B cell (primary cell): ENCODE measurements around the gene BCOR. TPM values are rescaled to one million over a fixed set of nuclear protein-coding genes. Genes with fewer than 3 reads are reported as not detected.

Experiments
- ATAC-seq: fragments of 200-7000 bp; cut with Tn5 transposase; one replicate; pipeline ENCODE4 v1.10.0; 2021; ENCODE audit warnings: low read depth, mild to moderate bottlenecking, moderate number of reproducible peaks, moderate library complexity
- CTCF ChIA-PET: fragments of 350-600 bp; sonication (Branson Sonifier 250); formaldehyde crosslinking; loops from one replicate; lab custom pipeline; 2021; ENCODE audit warnings: antibody characterized with exemption, inconsistent platforms; lab: Charles Lee
- POLR2A ChIA-PET: fragments of 350-600 bp; sonication (Branson Sonifier 250); formaldehyde crosslinking; loops from one replicate; lab custom pipeline; 2021; ENCODE audit warnings: antibody characterized with exemption; lab: Charles Lee
- DNase-seq: peaks from one replicate; pipeline ENCODE4 v3.0.0; 2013
- H2AFZ ChIP-seq: 2 replicates; pipeline ENCODE4 v1.6.1; 2012; ENCODE audit warnings: mild to moderate bottlenecking, low read depth, low read length; ENCODE audit not compliant: insufficient read depth, poor library complexity, severe bottlenecking
- H3K27ac ChIP-seq, 2 donors: 1 replicate in 1 of 2; 2 replicates in 1 of 2; pipeline ENCODE4 v1.5.1; 2012 to 2013; ENCODE audit warnings: low read length in 2 of 2, mild to moderate bottlenecking in 2 of 2, moderate library complexity in 1 of 2
- H3K27me3 ChIP-seq, 4 experiments: fragments of 200-600 bp in 1 of 4; sonication (generic) in 1 of 4; replicated peaks in 1 of 4; 1 replicate in 2 of 4; 2 replicates in 2 of 4; pipeline versions ENCODE4 v1.6.1 to v1.7.0; 2013 to 2016; ENCODE audit warnings: low read length in 3 of 4, mild to moderate bottlenecking in 2 of 4, mixed read lengths in 1 of 4, moderate library complexity in 1 of 4; ENCODE audit not compliant: insufficient read depth in 4 of 4, control insufficient read depth in 3 of 4; ENCODE audit errors: control extremely low read depth in 1 of 4
- H3K36me3 ChIP-seq, 2 experiments: replicated peaks in 1 of 2; 1 replicate in 1 of 2; 2 replicates in 1 of 2; pipeline versions ENCODE4 v1.6.1 to v1.7.1; 2013; ENCODE audit warnings: low read length in 1 of 2; ENCODE audit not compliant: insufficient read depth in 2 of 2, control insufficient read depth in 1 of 2; ENCODE audit errors: control extremely low read depth in 1 of 2, extremely low read depth in 1 of 2
- H3K4me1 ChIP-seq, 2 donors: fragments of 200-600 bp in 1 of 2; sonication (generic) in 1 of 2; 1 replicate in 1 of 2; 2 replicates in 1 of 2; pipeline versions ENCODE4 v1.5.1 to v1.6.1; 2013 to 2017; ENCODE audit warnings: low read length in 2 of 2; ENCODE audit not compliant: control insufficient read depth in 2 of 2, insufficient read depth in 2 of 2
- H3K4me2 ChIP-seq: replicated peaks from 2 replicates; pipeline ENCODE3; 2012; ENCODE audit warnings: mild to moderate bottlenecking, low read depth, low read length; ENCODE audit not compliant: poor library complexity, severe bottlenecking
- H3K4me3 ChIP-seq, 5 experiments: fragments of 200-600 bp in 1 of 5; sonication (generic) in 1 of 5; 1 replicate in 3 of 5; 2 replicates in 2 of 5; pipeline versions ENCODE4 v1.5.1 to v1.7.0; 2011 to 2016; ENCODE audit warnings: low read length in 4 of 5, mild to moderate bottlenecking in 4 of 5, low read depth in 2 of 5, control low read depth in 1 of 5, moderate library complexity in 1 of 5; ENCODE audit not compliant: insufficient read depth in 1 of 5; ENCODE audit errors: control extremely low read depth in 1 of 5, extremely low read depth in 1 of 5
- H3K79me2 ChIP-seq: fragments of 200-600 bp; sonication (generic); one replicate; pipeline ENCODE4 v1.6.0; 2016; ENCODE audit warnings: low read length; ENCODE audit not compliant: control insufficient read depth, insufficient read depth
- H3K9ac ChIP-seq: fragments of 200-600 bp; sonication (generic); 2 replicates; pipeline ENCODE4 v1.6.1; 2017; ENCODE audit warnings: mild to moderate bottlenecking, low read length, moderate library complexity
- H3K9me3 ChIP-seq, 3 donors: one replicate each; pipeline versions ENCODE4 v1.6.1 to v1.7.1; 2013; ENCODE audit warnings: low read length in 2 of 3; ENCODE audit not compliant: control insufficient read depth in 2 of 3, insufficient read depth in 1 of 3; ENCODE audit errors: control extremely low read depth in 1 of 3
- H4K20me1 ChIP-seq: 2 replicates; pipeline ENCODE4 v1.6.0; 2012; ENCODE audit warnings: mild to moderate bottlenecking, low read length; ENCODE audit not compliant: insufficient read depth, control insufficient read depth, poor library complexity, severe bottlenecking
- H3K27ac Mint-ChIP-seq: one replicate; pipeline ENCODE4 v1.8.0; 2021; ENCODE audit warnings: mixed read lengths
- H3K27me3 Mint-ChIP-seq: one replicate; pipeline ENCODE4 v1.8.0; 2021; ENCODE audit warnings: mixed read lengths
- H3K4me1 Mint-ChIP-seq: one replicate; pipeline ENCODE4 v1.8.0; 2021; ENCODE audit warnings: mixed read lengths
- H3K4me3 Mint-ChIP-seq: one replicate; pipeline ENCODE4 v1.8.0; 2021; ENCODE audit warnings: mixed read lengths
- H3K9me3 Mint-ChIP-seq: one replicate; pipeline ENCODE4 v1.8.0; 2022; ENCODE audit warnings: mixed read lengths; ENCODE audit not compliant: insufficient read depth
- EZH2 ChIP-seq: IDR thresholded peaks from 2 replicates; pipeline ENCODE4 v1.6.1; 2012; ENCODE audit warnings: borderline replicate concordance, low read depth, mild to moderate bottlenecking, moderate library complexity, low read length; ENCODE audit not compliant: insufficient read depth, poor library complexity, severe bottlenecking
- WGBS: methylation state at CpG from one replicate; pipeline ENCODE4 v1.1.5; 2013; ENCODE audit warnings: missing lambda C conversion rate; ENCODE audit not compliant: insufficient coverage; 5-methylcytosine and 5-hydroxymethylcytosine counted together
- intact Hi-C: fragments of 100-400 bp; cut with micrococcal nuclease; formaldehyde crosslinking; loops from one replicate; pipeline ENCODE4 v1.10.0; 2022
- polyA plus RNA-seq: library from polyadenylated mRNA; depleted of rRNA; stranded (reverse); fragments of >200 nt; gene quantifications from 2 replicates; pipeline ENCODE4 v1.2.3, GENCODE V29; 2012
- total RNA-seq, 2 donors: library from RNA; stranded (reverse); fragments of 120-200 nt in 1 of 2; gene quantifications; 1 replicate in 1 of 2; 2 replicates in 1 of 2; pipeline versions ENCODE4 v1.2.3 to v1.2.4, GENCODE V29; 2013 to 2022
- TF ChIP-seq, protein P1 (sequence below): fragments of 200-600 bp; IDR thresholded peaks from one replicate; pipeline ENCODE4 v1.8.0; 2022; ENCODE audit warnings: antibody characterized with exemption, mild to moderate bottlenecking

Gene BCOR
- total and polyA plus RNA-seq, 2 donors (not counting 1 experiment from before 2014, with no cell fraction given) = 19.0 to 65.3 TPM

DNA sequence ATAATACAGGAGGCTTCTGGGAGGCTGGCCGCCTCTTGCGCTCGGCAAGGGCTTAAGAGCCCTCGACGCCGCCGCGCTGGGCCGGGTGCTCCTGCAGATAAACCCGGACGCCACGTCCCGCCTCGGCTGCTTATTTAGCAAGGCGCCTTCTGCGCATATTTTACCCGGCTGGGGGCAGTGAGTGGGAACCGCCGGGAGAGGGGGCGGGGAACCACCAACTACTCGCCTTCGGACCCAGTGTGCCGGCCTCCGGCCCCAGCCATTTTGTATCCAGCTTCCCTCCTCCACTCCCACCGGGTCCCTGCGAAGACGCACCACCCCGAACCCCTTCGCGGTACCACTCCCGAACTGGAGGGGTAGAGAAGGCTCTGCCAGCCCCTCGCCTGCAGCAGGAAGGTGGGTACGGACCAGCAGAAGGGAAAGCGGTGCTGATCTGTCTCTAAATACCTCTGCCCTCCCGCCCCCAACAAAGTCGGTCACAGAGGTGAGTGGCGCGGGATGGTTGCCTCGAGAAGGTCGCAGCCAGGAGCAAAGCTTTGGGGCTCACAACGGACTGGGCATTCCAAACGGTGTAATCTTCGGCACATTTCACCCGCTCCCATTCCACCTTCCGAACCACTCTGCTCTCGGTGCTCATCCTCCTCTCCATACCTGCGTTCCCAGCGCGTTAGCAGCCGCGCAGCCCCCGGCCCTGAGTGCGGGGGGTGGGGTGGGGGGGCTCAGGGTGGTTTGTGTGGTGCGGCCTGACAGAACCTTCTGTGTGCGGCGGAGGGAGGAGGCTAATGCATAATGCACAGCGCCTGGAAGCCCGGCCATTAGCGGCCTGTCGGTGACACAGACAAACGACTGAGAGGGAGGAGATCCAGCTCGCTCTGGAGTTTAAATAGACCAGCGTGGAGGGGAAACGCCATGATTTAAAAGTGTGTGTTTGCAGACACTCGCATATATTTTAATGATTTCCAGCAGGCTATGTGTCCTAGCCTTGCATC is 4.9 kb upstream of the BCOR start:
- Mint-ChIP-seq H3K9me3 (no peaks in the 10 kb centered on the region), H3K4me1 (peaks cover 20% of the 10 kb centered on the region), H3K4me3 (no peak overlapping the region), H3K27ac (no peak overlapping the region), H3K27me3 (no peaks in the 10 kb centered on the region)
- no peaks in the 10 kb centered on the region for H3K27me3 ChIP-seq
- no peak overlapping the region for H3K4me2 ChIP-seq
- POLR2A ChIA-PET = no interaction called here
- no peak overlapping the region for H3K9ac ChIP-seq
- ATAC-seq = no peak
- TF ChIP-seq, protein P1, sequence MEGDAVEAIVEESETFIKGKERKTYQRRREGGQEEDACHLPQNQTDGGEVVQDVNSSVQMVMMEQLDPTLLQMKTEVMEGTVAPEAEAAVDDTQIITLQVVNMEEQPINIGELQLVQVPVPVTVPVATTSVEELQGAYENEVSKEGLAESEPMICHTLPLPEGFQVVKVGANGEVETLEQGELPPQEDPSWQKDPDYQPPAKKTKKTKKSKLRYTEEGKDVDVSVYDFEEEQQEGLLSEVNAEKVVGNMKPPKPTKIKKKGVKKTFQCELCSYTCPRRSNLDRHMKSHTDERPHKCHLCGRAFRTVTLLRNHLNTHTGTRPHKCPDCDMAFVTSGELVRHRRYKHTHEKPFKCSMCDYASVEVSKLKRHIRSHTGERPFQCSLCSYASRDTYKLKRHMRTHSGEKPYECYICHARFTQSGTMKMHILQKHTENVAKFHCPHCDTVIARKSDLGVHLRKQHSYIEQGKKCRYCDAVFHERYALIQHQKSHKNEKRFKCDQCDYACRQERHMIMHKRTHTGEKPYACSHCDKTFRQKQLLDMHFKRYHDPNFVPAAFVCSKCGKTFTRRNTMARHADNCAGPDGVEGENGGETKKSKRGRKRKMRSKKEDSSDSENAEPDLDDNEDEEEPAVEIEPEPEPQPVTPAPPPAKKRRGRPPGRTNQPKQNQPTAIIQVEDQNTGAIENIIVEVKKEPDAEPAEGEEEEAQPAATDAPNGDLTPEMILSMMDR = no peak
- no peak for TF ChIP-seq EZH2
- DNase-seq = no peak
- no peaks in the 10 kb centered on the region for H3K9me3 ChIP-seq
- CTCF ChIA-PET = no interaction called here
- H3K79me2 ChIP-seq = no peaks in the 10 kb centered on the region
- H3K4me1 ChIP-seq = peaks cover 31 to 34% of the 10 kb centered on the region in 2 donors
- 99% methylated on average over 17 of the region's 65 CpGs for WGBS
- intact Hi-C loops = no loop called here
- H3K4me3 ChIP-seq = no peak overlapping the region
- no peak overlapping the region for H2AFZ ChIP-seq
- peaks cover 2% of the 10 kb centered on the region for H4K20me1 ChIP-seq
- H3K27ac ChIP-seq = no peak overlapping the region
- no peaks in the 10 kb centered on the region for H3K36me3 ChIP-seq

- Histone ChIP-seq H3K4me3 (no peak overlapping the region), H3K27ac (no peak overlapping the region), H4K20me1 (no peaks in the 10 kb centered on the region), H3K9me3 (no peaks in the 10 kb centered on the region), H3K27me3 (no peaks in the 10 kb centered on the region), H3K36me3 (no peaks in the 10 kb centered on the region), H3K4me2 (no peak overlapping the region), H3K79me2 (peaks cover under 1% of the 10 kb centered on the region), H3K4me1 (peaks cover 25 to 28% of the 10 kb centered on the region in 2 donors), H3K9ac (no peak overlapping the region), H2AFZ (no peak overlapping the region)
- TF ChIP-seq, protein P1 = no peak
- POLR2A ChIA-PET = interaction anchor here (0.7 kb wide), 2 partner anchors 88 to 307 kb away, joined by 3 read pairs; no protein-coding TSS in a partner anchor
- Mint-ChIP-seq H3K4me1 (peaks cover 15% of the 10 kb centered on the region), H3K27me3 (no peaks in the 10 kb centered on the region), H3K4me3 (no peak overlapping the region), H3K27ac (no peak overlapping the region), H3K9me3 (no peaks in the 10 kb centered on the region)
- intact Hi-C loops = no loop called here
- 94% methylated on average over 3 of the region's 9 CpGs for WGBS
- ATAC-seq (no peak), DNase-seq (no peak)
- CTCF ChIA-PET = no interaction called here
Measured at GRCh38 chrX:40101430-40101802, 3.7 kb upstream of the BCOR start.
